GM12878 (cell line): ENCODE results near the gene NES.

Source experiments
- CBX5 ChIP-seq: sonication (generic); IDR thresholded peaks from 2 replicates; pipeline ENCODE4 v1.6.1; 2016; ENCODE audit warnings: low read depth, moderate library complexity, mild to moderate bottlenecking, inconsistent platforms
- CHD2 ChIP-seq: IDR thresholded peaks from 2 replicates; pipeline ENCODE4 v1.6.1; 2011; ENCODE audit warnings: low read depth, low read length, improper control_type of control experiment, borderline replicate concordance
- EZH2 ChIP-seq: IDR thresholded peaks from 2 replicates; pipeline ENCODE4 v1.6.1; 2012; ENCODE audit warnings: low read depth, mild to moderate bottlenecking, control low read depth, inconsistent platforms, low read length, borderline replicate concordance; ENCODE audit not compliant: control insufficient read depth
- GABPA ChIP-seq: IDR thresholded peaks from 2 replicates; pipeline ENCODE4 v1.6.1; 2014; ENCODE audit warnings: antibody characterized with exemption, low read depth, mild to moderate bottlenecking, inconsistent platforms
- POLR2A ChIP-seq: IDR thresholded peaks from 2 replicates; pipeline ENCODE4 v1.6.1; 2011; ENCODE audit warnings: low read depth, mild to moderate bottlenecking, low read length
- POLR2AphosphoS5 ChIP-seq: IDR thresholded peaks from 2 replicates; pipeline ENCODE4 v1.6.1; 2011; ENCODE audit warnings: mild to moderate bottlenecking, low read length, inconsistent platforms
- SMAD1 ChIP-seq: fragments of 450-650 bp; IDR thresholded peaks from 2 replicates; pipeline ENCODE4 v1.6.1; 2018; ENCODE audit warnings: mild to moderate bottlenecking, low read depth; ENCODE audit not compliant: partially characterized antibody
- TAF1 ChIP-seq: IDR thresholded peaks from 2 replicates; pipeline ENCODE4 v1.6.1; 2011; ENCODE audit warnings: mild to moderate bottlenecking, low read depth, low read length, borderline replicate concordance
- TCF12 ChIP-seq: IDR thresholded peaks from 2 replicates; pipeline ENCODE4 v1.6.1; 2011; ENCODE audit warnings: low read depth, mild to moderate bottlenecking, low read length
- TF ChIP-seq, protein P1 (sequence below): IDR thresholded peaks from 2 replicates; pipeline ENCODE4 v1.6.1; 2012; ENCODE audit warnings: low read depth, low read length, improper control_type of control experiment
- TF ChIP-seq, protein P2 (sequence below), 3 experiments: IDR thresholded peaks in 2 of 3; conservative IDR thresholded peaks in 1 of 3; 2 replicates each; pipeline ENCODE4 v1.5.1; 2011; ENCODE audit warnings: low read depth in 3 of 3, low read length in 3 of 3, mild to moderate bottlenecking in 3 of 3, control low read depth in 2 of 3, moderate library complexity in 2 of 3, inconsistent platforms in 1 of 3, mixed read lengths in 1 of 3; ENCODE audit not compliant: control insufficient read depth in 2 of 3, insufficient read depth in 1 of 3; ENCODE audit errors: extremely low read depth in 1 of 3
- TF ChIP-seq, protein P3 (sequence below): fragments of 450-650 bp; IDR thresholded peaks from 2 replicates; pipeline ENCODE4 v1.6.1; 2016; ENCODE audit warnings: mild to moderate bottlenecking
- TF ChIP-seq, protein P4 (sequence below): IDR thresholded peaks from 2 replicates; pipeline ENCODE4 v1.6.1; 2012; ENCODE audit warnings: mild to moderate bottlenecking, low read depth, low read length

DNA sequence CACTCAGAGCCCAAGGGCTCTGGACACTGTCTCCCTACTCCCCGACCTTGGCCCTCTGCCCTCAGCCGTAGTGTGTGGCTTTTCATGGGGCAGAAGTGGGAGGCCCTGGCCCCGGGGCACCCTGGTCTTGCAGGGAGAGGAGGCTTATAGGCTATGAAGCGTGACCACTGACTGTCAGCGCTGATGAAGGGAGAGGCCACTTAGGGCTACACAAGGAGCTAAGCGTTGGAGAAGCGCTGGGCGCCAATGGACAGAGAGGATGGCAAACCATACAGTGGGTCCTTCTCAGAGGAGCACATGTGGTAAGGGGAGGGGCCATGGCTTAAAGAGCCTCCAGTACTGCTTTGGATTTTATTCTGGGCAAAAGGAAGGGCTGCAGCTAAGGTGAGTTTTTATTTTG lies 20.3 kb upstream of the NES start:
- TF ChIP-seq, protein P1, sequence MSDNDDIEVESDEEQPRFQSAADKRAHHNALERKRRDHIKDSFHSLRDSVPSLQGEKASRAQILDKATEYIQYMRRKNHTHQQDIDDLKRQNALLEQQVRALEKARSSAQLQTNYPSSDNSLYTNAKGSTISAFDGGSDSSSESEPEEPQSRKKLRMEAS = no peak
- TF ChIP-seq CBX5 (no peak), TCF12 (no peak), POLR2AphosphoS5 (no peak), TAF1 (no peak), POLR2A (no peak), CHD2 (no peak), GABPA (no peak), SMAD1 (no peak), EZH2 (no peak)
- TF ChIP-seq, protein P2, sequence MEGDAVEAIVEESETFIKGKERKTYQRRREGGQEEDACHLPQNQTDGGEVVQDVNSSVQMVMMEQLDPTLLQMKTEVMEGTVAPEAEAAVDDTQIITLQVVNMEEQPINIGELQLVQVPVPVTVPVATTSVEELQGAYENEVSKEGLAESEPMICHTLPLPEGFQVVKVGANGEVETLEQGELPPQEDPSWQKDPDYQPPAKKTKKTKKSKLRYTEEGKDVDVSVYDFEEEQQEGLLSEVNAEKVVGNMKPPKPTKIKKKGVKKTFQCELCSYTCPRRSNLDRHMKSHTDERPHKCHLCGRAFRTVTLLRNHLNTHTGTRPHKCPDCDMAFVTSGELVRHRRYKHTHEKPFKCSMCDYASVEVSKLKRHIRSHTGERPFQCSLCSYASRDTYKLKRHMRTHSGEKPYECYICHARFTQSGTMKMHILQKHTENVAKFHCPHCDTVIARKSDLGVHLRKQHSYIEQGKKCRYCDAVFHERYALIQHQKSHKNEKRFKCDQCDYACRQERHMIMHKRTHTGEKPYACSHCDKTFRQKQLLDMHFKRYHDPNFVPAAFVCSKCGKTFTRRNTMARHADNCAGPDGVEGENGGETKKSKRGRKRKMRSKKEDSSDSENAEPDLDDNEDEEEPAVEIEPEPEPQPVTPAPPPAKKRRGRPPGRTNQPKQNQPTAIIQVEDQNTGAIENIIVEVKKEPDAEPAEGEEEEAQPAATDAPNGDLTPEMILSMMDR (IDR thresholded peaks at IDR 0.05 in 2 of 3, conservative IDR thresholded peaks at IDR 0.05 in 1 of 3; ENCODE audit: control insufficient read depth in 2 of 3, extremely low read depth in 1 of 3, insufficient read depth in 1 of 3, low read depth in 3 of 3, low read length in 3 of 3) = no peak
- TF ChIP-seq, protein P3, sequence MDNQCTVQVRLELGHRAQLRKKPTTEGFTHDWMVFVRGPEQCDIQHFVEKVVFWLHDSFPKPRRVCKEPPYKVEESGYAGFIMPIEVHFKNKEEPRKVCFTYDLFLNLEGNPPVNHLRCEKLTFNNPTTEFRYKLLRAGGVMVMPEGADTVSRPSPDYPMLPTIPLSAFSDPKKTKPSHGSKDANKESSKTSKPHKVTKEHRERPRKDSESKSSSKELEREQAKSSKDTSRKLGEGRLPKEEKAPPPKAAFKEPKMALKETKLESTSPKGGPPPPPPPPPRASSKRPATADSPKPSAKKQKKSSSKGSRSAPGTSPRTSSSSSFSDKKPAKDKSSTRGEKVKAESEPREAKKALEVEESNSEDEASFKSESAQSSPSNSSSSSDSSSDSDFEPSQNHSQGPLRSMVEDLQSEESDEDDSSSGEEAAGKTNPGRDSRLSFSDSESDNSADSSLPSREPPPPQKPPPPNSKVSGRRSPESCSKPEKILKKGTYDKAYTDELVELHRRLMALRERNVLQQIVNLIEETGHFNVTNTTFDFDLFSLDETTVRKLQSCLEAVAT = no peak
- TF ChIP-seq, protein P4, sequence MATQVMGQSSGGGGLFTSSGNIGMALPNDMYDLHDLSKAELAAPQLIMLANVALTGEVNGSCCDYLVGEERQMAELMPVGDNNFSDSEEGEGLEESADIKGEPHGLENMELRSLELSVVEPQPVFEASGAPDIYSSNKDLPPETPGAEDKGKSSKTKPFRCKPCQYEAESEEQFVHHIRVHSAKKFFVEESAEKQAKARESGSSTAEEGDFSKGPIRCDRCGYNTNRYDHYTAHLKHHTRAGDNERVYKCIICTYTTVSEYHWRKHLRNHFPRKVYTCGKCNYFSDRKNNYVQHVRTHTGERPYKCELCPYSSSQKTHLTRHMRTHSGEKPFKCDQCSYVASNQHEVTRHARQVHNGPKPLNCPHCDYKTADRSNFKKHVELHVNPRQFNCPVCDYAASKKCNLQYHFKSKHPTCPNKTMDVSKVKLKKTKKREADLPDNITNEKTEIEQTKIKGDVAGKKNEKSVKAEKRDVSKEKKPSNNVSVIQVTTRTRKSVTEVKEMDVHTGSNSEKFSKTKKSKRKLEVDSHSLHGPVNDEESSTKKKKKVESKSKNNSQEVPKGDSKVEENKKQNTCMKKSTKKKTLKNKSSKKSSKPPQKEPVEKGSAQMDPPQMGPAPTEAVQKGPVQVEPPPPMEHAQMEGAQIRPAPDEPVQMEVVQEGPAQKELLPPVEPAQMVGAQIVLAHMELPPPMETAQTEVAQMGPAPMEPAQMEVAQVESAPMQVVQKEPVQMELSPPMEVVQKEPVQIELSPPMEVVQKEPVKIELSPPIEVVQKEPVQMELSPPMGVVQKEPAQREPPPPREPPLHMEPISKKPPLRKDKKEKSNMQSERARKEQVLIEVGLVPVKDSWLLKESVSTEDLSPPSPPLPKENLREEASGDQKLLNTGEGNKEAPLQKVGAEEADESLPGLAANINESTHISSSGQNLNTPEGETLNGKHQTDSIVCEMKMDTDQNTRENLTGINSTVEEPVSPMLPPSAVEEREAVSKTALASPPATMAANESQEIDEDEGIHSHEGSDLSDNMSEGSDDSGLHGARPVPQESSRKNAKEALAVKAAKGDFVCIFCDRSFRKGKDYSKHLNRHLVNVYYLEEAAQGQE = no peak
